ENCODE results near the gene RGS2.

GRCh38 chr1:192849011-192849410 is 40.2 kb downstream of the RGS2 start:
- TF ChIP-seq POLR2A (IDR thresholded peaks at IDR 0.05; ENCODE audit: low read length) (no peak), GATA1 (IDR thresholded peaks at IDR 0.05; ENCODE audit: low read depth, low read length) (no peak)

All from erythroblast (primary cell).